Vagina (tissue), 2 donors: Measurements from ENCODE around the gene TMEM25. TPM values are rescaled to one million over a fixed set of nuclear protein-coding genes. Genes with fewer than 3 reads are reported as not detected.

Experiments
- DNase-seq, 2 donors: peaks; one replicate each; pipeline ENCODE4 v3.0.0-alpha.2; 2017; ENCODE audit errors: extremely low spot score in 2 of 2
- H3K27ac ChIP-seq: fragments of 200-600 bp; sonication (generic); one replicate; pipeline ENCODE4 v1.5.1; 2019
- H3K27me3 ChIP-seq: fragments of 200-600 bp; sonication (generic); one replicate; pipeline ENCODE4 v1.5.1; 2019
- H3K36me3 ChIP-seq, 2 donors: fragments of 200-600 bp; sonication (generic); one replicate each; pipeline ENCODE4 v1.5.1; 2017 to 2019
- H3K4me1 ChIP-seq: fragments of 200-600 bp; sonication (generic); one replicate; pipeline ENCODE4 v1.5.1; 2019
- H3K4me3 ChIP-seq, 2 donors: fragments of 200-600 bp; sonication (generic); 1 replicate in 1 of 2; 2 replicates in 1 of 2; pipeline ENCODE4 v1.5.1; 2016 to 2019
- H3K9me3 ChIP-seq: fragments of 200-600 bp; sonication (generic); one replicate; pipeline ENCODE4 v1.5.1; 2019
- POLR2A ChIP-seq, 2 donors: fragments of 450-650 bp; IDR thresholded peaks; one replicate each; pipeline ENCODE4 v1.6.1; 2017; ENCODE audit warnings: antibody characterized with exemption in 2 of 2, mild to moderate bottlenecking in 2 of 2, moderate library complexity in 2 of 2
- POLR2AphosphoS5 ChIP-seq, 2 donors: sonication (generic); formaldehyde crosslinking; IDR thresholded peaks; one replicate each; pipeline ENCODE4 v1.9.0; 2017; ENCODE audit warnings: antibody characterized with exemption in 2 of 2, mild to moderate bottlenecking in 2 of 2, low read depth in 1 of 2; ENCODE audit not compliant: insufficient read depth in 1 of 2
- intact Hi-C: fragments of 100-400 bp; cut with DNase I; formaldehyde crosslinking; loops from one replicate; pipeline ENCODE4 v1.15.1; 2023
- total RNA-seq: library from RNA; depleted of rRNA; stranded (reverse); fragments of >200 nt; gene quantifications from one replicate; pipeline ENCODE4 v1.2.3, GENCODE V29; 2016
- TF ChIP-seq, protein P1 (sequence below), 3 experiments: fragments of 450-650 bp in 2 of 3; fragments of 200-600 bp in 1 of 3; sonication (generic) in 1 of 3; IDR thresholded peaks; one replicate each; pipeline ENCODE4 v1.5.1; 2017 to 2019; ENCODE audit warnings: antibody characterized with exemption in 3 of 3, mild to moderate bottlenecking in 2 of 3, moderate library complexity in 2 of 3

TMEM25 gene
- total RNA-seq, 1 donor from 2014 or later = 21.4 TPM

GRCh38 chr11:118531597-118532084 is 649 bp downstream of the TMEM25 start:
- TF ChIP-seq, protein P1, sequence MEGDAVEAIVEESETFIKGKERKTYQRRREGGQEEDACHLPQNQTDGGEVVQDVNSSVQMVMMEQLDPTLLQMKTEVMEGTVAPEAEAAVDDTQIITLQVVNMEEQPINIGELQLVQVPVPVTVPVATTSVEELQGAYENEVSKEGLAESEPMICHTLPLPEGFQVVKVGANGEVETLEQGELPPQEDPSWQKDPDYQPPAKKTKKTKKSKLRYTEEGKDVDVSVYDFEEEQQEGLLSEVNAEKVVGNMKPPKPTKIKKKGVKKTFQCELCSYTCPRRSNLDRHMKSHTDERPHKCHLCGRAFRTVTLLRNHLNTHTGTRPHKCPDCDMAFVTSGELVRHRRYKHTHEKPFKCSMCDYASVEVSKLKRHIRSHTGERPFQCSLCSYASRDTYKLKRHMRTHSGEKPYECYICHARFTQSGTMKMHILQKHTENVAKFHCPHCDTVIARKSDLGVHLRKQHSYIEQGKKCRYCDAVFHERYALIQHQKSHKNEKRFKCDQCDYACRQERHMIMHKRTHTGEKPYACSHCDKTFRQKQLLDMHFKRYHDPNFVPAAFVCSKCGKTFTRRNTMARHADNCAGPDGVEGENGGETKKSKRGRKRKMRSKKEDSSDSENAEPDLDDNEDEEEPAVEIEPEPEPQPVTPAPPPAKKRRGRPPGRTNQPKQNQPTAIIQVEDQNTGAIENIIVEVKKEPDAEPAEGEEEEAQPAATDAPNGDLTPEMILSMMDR (IDR thresholded peaks at IDR 0.05) = no peak
- TF ChIP-seq POLR2AphosphoS5 (IDR thresholded peaks at IDR 0.05; ENCODE audit: insufficient read depth in 1 of 2, low read depth in 1 of 2) (no peak), POLR2A (IDR thresholded peaks at IDR 0.05) (no peak)
- intact Hi-C loops = no loop called here
- Histone ChIP-seq H3K4me1 (peaks cover 34% of the 10 kb centered on the region), H3K9me3 (no peaks in the 10 kb centered on the region), H3K36me3 (no peaks in the 10 kb centered on the region), H3K27me3 (no peaks in the 10 kb centered on the region), H3K27ac (peak overlapping the region; percentile 77), H3K4me3 (peak overlapping the region; percentile 84 to 86)
- DNase-seq = no peak

DNA sequence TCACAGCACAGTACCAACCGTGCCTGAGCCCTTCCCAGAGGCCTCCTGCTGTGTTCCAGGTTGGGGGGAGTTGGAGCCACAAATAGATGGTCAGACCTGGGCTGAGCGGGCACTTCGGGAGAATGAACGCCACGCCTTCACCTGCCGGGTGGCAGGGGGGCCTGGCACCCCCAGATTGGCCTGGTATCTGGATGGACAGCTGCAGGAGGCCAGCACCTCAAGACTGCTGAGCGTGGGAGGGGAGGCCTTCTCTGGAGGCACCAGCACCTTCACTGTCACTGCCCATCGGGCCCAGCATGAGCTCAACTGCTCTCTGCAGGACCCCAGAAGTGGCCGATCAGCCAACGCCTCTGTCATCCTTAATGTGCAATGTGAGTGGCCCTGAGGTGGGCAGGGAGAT is 1.1 kb downstream of the TMEM25 start:
- intact Hi-C loops = no loop called here
- DNase-seq = no peak
- peaks cover 34% of the 10 kb centered on the region for H3K4me1 ChIP-seq
- H3K9me3 ChIP-seq = no peaks in the 10 kb centered on the region
- TF ChIP-seq POLR2A (IDR thresholded peaks at IDR 0.05) = no peak
- TF ChIP-seq, protein P1 (IDR thresholded peaks at IDR 0.05) = no peak
- TF ChIP-seq POLR2AphosphoS5 (IDR thresholded peaks at IDR 0.05; ENCODE audit: insufficient read depth in 1 of 2, low read depth in 1 of 2) = no peak
- H3K27ac ChIP-seq = no peak overlapping the region
- H3K27me3 ChIP-seq = no peaks in the 10 kb centered on the region
- H3K36me3 ChIP-seq = no peaks in the 10 kb centered on the region
- no peak overlapping the region for H3K4me3 ChIP-seq

DNA sequence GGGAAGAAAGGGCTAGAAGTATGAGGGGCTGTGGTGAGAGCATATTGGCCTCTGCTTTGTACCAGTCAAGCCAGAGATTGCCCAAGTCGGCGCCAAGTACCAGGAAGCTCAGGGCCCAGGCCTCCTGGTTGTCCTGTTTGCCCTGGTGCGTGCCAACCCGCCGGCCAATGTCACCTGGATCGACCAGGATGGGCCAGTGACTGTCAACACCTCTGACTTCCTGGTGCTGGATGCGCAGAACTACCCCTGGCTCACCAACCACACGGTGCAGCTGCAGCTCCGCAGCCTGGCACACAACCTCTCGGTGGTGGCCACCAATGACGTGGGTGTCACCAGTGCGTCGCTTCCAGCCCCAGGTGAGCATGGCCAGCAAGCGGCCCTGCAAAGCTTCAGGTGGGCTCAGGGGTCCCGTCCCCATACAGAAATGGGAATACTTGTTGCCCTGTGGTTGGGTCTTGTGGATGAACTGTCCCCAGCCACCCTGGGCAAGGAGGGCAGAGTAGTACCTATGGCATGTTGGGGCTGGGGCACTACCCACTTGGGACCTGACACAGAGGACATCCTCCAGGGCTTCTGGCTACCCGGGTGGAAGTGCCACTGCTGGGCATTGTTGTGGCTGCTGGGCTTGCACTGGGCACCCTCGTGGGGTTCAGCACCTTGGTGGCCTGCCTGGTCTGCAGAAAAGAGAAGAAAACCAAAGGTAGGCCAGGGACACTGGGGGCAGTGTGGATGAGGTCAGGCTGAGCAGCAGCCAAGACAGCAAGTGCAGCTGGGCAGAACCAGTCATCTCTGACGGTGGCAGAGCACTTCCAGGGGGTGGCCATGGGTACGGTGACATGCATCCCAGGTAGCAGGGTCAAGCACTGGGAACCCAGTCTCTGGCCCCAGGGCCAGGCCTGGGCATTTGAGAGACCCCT is 2.1 kb downstream of the TMEM25 start:
- Histone ChIP-seq H3K27me3 (no peaks in the 10 kb centered on the region), H3K36me3 (no peaks in the 10 kb centered on the region), H3K9me3 (no peaks in the 10 kb centered on the region), H3K4me3 (no peak overlapping the region), H3K4me1 (peaks cover 34% of the 10 kb centered on the region), H3K27ac (no peak overlapping the region)
- no peak for DNase-seq
- TF ChIP-seq POLR2A (IDR thresholded peaks at IDR 0.05) (no peak), POLR2AphosphoS5 (IDR thresholded peaks at IDR 0.05; ENCODE audit: insufficient read depth in 1 of 2, low read depth in 1 of 2) (no peak)
- TF ChIP-seq, protein P1 (IDR thresholded peaks at IDR 0.05) = no peak
- intact Hi-C loops = no loop called here

GRCh38 chr11:118533769-118534729 is 3.1 kb downstream of the TMEM25 start:
- Histone ChIP-seq H3K4me3 (no peak overlapping the region), H3K9me3 (no peaks in the 10 kb centered on the region), H3K27ac (no peak overlapping the region), H3K4me1 (peaks cover 27% of the 10 kb centered on the region), H3K36me3 (no peaks in the 10 kb centered on the region), H3K27me3 (no peaks in the 10 kb centered on the region)
- intact Hi-C loops = no loop called here
- no peak for DNase-seq
- TF ChIP-seq POLR2AphosphoS5 (IDR thresholded peaks at IDR 0.05; ENCODE audit: insufficient read depth in 1 of 2, low read depth in 1 of 2) = no peak
- TF ChIP-seq POLR2A (IDR thresholded peaks at IDR 0.05) = no peak
- TF ChIP-seq, protein P1 (IDR thresholded peaks at IDR 0.05) = no peak
